NB4 (cell line): ENCODE data around the gene CLDN7.

ENCODE experiments used
- DNase-seq: peaks from one replicate; pipeline ENCODE4 v3.0.0; 2010; ENCODE audit warnings: low read depth
- H3K4me3 ChIP-seq: one replicate; pipeline ENCODE4 v1.5.1; 2011; ENCODE audit warnings: mild to moderate bottlenecking, low read depth, low read length, moderate library complexity
- CTCF ChIP-seq: IDR thresholded peaks from one replicate; pipeline ENCODE4 v1.5.1; 2012; ENCODE audit warnings: low read depth, low read length
- MAX ChIP-seq: IDR thresholded peaks from 2 replicates; pipeline ENCODE4 v1.6.1; 2011; ENCODE audit warnings: low read depth, low read length
- MYC ChIP-seq: IDR thresholded peaks from 2 replicates; pipeline ENCODE4 v1.6.1; 2011; ENCODE audit warnings: low read depth, low read length
- POLR2A ChIP-seq: IDR thresholded peaks from 2 replicates; pipeline ENCODE4 v1.6.1; 2011; ENCODE audit warnings: mild to moderate bottlenecking; ENCODE audit not compliant: insufficient read length; ENCODE audit errors: extremely low read depth

Gene CLDN7

GRCh38 chr17:7243453-7243729 is 18.9 kb downstream of the CLDN7 start:
- no peak for DNase-seq
- no peak for TF ChIP-seq CTCF
- TF ChIP-seq MYC: no peak
- H3K4me3 ChIP-seq: no peak overlapping the region

- peak; percentile 90 for DNase-seq
- peak overlapping the region; percentile 74 for H3K4me3 ChIP-seq
- no peak for TF ChIP-seq CTCF
- TF ChIP-seq POLR2A: no peak
- TF ChIP-seq MAX: peak; percentile 91
- TF ChIP-seq MYC: peak; percentile 86
These were observed 19.4 kb downstream of the CLDN7 start for GRCh38 chr17:7242717-7243452.

- TF ChIP-seq POLR2A (no peak), MYC (no peak), CTCF (no peak), MAX (0 out of 2 replicates have a peak, but pooled peaks have one; percentile 16)
- peak; percentile 84 for DNase-seq
- peak within 1 kb of the TSS; percentile 84 for H3K4me3 ChIP-seq
These were observed 20.2 kb downstream of the CLDN7 start, which contains the start of gene GABARAP for GRCh38 chr17:7241783-7242716. GABARAP (minus strand) TSS chr17:7242449; CDS start chr17:7242330, 119 bp downstream.

- no peak for TF ChIP-seq MAX
- no peak for TF ChIP-seq MYC
- TF ChIP-seq CTCF: no peak
- TF ChIP-seq POLR2A: no peak
- H3K4me3 ChIP-seq: peak overlapping the region; percentile 84
- DNase-seq: no peak
These were observed 21.1 kb downstream of the CLDN7 start for GRCh38 chr17:7241090-7241733.

GRCh38 chr17:7240375-7240774 is 21.9 kb downstream of the CLDN7 start:
- TF ChIP-seq MAX: no peak
- no peak for TF ChIP-seq MYC
- TF ChIP-seq POLR2A: no peak
- no peak for TF ChIP-seq CTCF
- DNase-seq: no peak
- peak overlapping the region; percentile 84 for H3K4me3 ChIP-seq
